Prostate gland (tissue), 2 donors: ENCODE measurements around the gene RIPOR2.

Experiments
- CTCF ChIP-seq, 4 experiments: fragments of 200-600 bp in 2 of 4; fragments of 450-650 bp in 2 of 4; sonication (generic) in 2 of 4; IDR thresholded peaks; 1 replicate in 3 of 4; 2 replicates in 1 of 4; pipeline ENCODE4 v1.5.1; 2016 to 2019; ENCODE audit warnings: antibody characterized with exemption in 4 of 4, mild to moderate bottlenecking in 2 of 4, moderate library complexity in 2 of 4
- POLR2A ChIP-seq: fragments of 450-650 bp; IDR thresholded peaks from one replicate; pipeline ENCODE4 v1.6.1; 2016; ENCODE audit warnings: antibody characterized with exemption, mild to moderate bottlenecking
- POLR2AphosphoS5 ChIP-seq: sonication (generic); formaldehyde crosslinking; IDR thresholded peaks from one replicate; pipeline ENCODE4 v1.6.1; 2017; ENCODE audit warnings: antibody characterized with exemption

GRCh38 chr6:24916496-24916895, 19.3 kb downstream of the RIPOR2 start:
- TF ChIP-seq CTCF (IDR thresholded peaks at IDR 0.05) (no peak), POLR2A (no peak), POLR2AphosphoS5 (no peak)
